NCI-H128 (cell line): ENCODE measurements around the gene SMARCAL1.
"Not testable (repeated sequence)": the region's sequence is repeated elsewhere in the genome, so short reads cannot be mapped to it uniquely, and the experiment has no call there.

Source experiments
- DNase-seq: peaks from one replicate; lab custom pipeline; 2025; ENCODE audit not compliant: unreplicated experiment; lab: John Stamatoyannopoulos, UW

Gene SMARCAL1

DNA sequence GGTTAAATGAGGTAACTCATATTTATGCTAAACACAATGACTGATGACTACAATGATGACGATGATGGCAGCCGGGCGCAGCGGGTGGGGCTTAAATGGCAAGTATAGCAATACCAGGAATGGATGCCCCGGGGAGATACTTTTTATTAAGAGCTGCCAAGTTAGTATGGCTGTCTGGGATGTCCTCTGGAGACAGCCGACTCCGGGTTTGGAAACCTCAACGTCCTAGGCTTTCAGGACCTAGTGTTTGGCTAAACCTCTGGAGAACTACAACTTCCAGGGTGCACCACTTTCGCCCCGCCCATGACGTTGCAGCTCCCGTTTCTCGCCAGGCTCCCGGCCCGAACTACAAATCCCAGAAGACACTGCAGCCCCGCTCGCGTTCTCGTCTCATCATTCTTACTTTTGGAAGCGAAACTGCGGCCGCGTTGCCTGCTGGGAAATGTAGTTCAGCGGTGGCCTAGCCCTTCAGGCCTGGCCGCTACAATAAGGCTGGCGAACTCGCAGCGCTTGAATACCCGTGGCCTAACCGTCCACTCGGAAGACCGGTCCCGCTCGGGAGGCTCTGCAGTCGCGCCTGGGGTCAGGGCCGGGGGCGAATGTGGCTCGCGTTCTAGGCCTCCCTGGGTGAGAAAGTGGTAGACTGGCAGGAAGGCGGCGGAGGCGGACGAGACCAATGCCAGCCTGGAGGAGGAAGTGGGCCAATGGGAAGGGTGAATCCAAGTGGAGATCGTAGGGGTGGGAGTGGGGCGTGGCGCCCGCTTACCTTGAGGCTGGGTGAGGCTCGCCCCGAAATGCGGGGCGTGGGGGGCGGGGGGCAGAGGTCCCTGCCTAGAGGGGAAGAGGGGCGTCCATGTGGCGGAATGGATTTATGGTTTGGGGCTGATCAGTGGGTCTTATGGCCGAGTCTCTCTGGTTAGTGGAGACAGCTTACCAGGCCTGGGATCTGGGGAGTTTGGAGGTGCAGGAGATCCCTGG lies at the start of gene SMARCAL1:
TSS of gene SMARCAL1 (plus strand) at position 463 of the 978 bp plus-strand sequence. CDS start 2,221 bp downstream, outside the sequence.
- peak; percentile 90 for DNase-seq

DNA sequence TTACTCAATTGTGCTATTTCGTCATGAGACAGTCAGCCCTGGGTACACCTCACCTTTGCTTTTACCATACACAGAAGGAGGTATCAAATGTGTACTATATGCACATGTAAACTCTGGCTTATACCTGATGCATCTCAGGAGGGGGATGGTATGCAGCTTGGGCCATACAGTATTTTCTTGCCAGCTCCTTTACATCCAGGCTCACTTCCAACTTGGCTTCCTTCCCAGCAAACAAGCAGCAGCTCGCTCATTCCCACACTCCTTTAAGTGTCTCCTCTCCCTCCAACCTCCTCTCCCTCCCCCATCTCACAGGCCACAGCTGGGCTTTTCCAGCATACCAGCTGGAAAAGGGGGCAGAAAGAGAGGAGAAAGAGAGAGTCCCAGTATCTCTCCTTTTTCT lies 49.6 kb upstream of the SMARCAL1 start:
- DNase-seq, result no peak

DNA sequence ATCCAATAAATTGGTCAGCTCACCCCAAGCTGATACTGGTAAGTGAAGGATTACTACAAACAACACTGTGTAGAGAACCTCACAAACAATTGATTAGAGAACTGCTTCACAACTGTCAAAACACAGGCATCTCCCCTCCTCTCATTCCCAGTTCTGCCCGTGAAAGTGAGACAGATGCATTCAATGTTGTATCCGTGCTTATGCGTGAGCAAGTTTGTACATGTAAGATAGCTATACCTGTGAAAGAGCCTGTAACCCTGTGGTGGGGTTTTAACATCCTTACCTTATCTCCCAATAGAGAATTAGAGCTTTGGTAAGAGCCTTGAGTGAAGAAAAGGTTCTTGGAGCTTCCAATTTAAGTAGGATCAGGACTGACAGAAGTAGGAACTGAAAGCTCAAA lies 49.1 kb upstream of the SMARCAL1 start:
- no peak for DNase-seq

DNA sequence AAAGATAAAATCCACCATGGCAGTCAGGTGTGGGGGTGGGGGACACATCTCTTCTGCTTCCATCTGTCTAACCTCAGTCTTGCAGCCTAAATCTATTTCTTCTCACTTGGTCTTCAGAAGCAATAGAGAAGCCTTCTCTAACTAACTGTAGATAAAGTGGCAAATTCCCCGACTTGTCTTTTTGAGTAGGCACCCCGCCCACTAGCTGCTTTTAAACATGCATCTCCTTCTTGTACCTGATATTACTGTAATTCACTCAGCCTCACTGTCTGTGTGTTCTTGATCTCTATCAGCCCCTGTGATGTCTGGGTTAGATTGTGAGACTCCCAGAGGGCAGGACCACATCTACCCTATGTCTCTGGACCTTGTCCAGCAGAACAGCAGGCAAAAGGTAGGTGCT lies 46.8 kb upstream of the SMARCAL1 start:
- no peak for DNase-seq

DNA sequence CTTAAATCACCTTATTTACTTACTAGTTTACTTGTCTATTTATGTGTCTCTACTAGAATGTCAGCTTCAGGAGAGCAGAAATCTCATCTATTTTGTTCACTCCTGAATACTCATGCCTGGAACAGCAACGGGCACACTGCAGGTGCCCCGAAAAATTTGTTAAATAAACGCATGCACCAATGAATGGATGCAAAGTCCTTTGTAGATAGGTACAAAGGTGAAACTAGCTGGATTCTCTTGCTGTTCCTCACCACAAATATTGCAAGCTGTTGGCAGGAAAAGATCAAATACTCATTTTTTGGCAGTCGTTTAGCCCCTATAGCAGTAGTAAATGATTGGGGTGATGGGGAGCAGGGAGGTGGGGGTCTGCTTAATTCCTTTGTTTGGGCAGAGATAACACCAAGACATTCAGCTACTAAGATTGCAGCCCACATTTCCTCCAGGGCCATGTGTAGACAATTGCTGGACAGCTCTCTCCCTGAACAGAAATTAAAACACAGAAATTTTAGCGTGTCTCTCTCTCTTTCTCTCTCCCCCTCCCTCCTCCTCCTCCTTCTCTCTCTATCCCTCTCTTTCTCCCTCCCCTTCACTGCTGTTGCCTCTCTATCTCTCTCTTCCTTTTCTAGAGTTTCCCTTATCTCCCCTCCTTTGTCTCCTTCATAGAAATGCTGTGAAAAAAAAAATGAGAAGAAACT lies 45.4 kb upstream of the SMARCAL1 start:
- no peak for DNase-seq

DNA sequence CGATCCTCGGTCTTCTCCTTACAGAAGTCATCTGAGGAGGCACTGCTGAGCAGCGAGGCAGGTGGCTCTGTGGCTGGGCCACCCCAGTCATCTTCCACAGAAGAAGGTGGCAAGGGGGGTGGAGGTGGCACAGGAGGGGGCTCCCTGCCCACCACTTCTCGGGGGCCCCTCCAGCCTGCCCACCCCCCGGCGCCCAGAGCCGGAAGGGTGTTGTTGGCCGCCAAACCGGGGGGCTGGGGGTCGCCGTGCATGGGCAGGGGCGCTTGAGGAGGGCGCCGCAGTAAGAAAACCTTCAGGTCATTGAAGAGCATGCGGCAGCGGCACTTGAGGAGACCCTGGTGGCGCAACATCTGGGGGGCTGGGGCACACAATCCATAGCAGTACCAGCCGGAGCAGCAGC lies 42.5 kb upstream of the SMARCAL1 start:
- no peak for DNase-seq

DNA sequence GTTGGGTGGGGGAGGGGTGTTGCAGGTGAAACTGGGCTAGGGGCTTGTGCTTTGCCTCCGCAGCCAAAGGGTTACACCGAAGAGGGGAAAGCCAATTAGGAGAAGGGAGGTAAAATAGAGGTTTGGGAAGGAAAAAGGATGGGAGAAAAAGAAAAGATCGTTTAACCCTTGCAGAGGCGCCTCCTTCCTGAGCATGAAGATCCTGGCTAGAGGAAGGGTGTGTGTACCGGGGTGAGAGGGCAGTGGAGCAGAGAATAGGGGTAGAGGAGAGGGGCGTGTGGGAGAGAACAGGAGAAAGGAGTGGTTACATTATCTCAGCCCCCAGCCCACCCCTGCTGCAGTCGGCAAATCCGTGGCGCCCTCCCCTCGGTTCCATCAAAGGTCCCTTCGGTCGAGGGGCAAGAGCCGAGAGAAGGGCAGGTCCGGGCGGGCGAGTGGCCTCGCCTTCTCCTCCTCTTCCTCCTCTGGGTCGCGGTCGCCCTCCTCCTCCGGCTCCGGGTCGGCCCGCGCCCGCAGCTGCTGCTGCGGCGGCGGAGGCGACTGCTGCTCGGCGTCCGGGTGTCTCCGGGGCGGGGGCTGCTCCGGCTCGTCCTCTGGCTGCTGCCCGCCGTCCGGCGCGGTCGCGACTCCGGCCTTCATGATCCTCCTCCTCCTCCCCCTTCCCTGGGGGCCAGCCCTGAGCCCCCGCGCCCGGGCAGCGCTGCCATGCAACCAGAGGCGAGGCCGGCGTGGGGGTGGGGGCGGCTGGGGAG lies 41.1 kb upstream of the SMARCAL1 start:
- DNase-seq, result no peak

DNA sequence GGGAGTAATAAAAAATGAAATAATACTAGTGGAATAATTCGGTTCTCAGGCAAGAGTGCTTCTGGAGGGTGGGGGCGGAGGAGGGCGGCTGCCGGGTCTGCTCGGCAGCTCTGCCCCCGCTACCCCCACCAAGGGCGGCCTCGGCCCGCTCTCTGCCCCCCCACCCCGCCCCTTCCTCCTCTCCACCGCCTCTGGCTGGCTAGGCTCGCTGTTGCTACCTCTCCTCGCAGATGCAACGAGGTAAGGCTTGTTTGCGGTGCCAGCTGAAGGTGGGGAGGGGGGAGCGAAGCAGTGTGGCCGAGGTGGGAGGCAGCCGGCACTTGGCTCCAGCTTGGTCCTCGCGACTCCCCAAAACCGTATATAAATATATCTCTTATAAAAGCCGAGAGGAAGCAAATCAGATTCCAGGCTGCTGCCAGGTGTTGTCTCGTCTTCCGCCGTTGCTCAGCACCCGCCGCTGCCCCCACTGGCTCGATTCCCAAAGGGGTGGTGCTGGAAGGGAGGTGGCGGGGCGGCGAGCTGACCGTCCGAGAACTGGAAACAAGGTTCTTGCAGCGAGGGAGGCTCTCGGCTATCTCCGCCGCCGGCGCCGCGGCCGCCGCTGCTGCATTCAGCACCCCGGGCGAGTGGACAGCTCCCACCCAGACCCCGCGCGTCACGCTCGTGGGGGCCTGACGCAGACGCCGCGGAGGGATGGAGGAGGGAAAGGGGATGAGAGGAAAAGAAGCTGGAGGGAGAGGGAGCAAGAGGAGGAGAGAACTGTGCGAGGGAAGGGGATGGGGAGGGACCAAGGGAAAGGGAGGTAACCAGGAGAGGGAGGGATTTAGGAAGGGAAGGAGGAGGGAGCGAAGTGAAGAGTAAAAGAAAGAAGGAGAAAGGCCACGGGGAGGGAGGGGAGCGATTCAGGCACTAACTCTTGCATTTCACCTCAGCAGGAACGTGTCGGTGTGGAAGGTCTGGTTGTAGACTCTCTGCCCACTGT lies 40.3 kb upstream of the SMARCAL1 start, which contains the start of gene MARCHF4:
TSS of gene MARCHF4 (minus strand) at position 763 of the 982 bp plus-strand sequence. CDS start 2,223 bp downstream, outside the sequence.
- DNase-seq, result peak; percentile 38

DNA sequence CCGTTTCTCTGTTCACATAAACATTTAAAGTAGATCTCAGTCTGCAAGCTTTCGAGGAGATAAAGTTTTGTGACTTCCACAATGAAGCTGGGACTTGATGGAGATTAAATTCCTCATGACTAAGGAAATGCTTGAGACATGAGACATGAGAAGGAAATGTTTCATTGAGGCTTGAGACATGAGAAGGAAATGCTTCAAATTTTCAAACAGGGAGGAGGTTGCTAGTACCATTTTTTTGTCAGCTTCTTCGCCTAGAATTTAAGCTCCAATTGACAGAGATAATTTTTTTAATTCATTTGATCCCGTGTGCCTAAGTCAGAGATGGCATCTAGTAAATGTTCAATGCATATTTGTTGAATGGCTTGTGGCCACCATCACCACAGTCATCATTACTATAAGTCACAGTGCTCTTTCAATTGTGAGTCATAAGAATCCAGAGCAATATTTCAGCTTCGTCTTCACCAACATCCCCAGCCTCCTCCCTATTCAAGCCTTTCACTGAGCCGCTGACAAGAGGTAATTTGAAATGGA lies 39.5 kb upstream of the SMARCAL1 start:
- no peak for DNase-seq

DNA sequence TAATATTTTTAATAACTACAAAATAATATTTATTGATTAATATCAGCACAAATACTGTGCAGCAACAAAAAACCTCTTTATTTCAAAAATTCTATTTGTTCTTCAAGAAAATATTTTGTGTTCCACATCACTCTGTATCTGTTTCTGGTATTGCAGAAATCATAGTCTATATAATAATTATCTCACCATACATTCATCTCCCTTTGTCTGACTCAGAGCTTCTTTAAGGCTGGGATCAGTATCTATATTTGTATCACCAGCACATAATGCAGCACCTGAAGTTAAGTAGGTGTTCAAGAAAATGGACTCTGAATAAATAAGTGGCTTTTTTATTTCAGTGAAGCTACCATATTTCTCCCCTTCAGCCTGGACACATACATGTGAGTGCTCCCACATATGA lies 38.4 kb upstream of the SMARCAL1 start:
- DNase-seq, result no peak

DNA sequence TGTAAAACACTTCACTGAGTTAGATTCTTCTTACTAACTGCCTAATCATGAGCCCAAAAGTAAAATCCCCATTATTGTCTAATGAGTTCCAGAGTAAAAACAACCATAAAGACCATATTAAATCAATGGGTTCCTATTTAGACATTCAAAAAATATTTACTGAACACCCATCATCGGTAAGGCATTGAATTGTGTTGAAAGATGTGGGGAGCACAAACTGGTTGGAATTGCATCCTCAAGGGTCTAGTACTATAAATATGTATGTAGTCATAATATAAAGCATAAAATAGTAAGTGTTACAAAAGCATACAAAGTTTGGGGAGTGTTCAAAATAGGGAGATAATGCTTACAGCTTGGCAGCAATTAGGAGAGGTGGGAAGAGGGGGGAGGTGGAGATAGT lies 37.0 kb upstream of the SMARCAL1 start:
- DNase-seq, result no peak

DNA sequence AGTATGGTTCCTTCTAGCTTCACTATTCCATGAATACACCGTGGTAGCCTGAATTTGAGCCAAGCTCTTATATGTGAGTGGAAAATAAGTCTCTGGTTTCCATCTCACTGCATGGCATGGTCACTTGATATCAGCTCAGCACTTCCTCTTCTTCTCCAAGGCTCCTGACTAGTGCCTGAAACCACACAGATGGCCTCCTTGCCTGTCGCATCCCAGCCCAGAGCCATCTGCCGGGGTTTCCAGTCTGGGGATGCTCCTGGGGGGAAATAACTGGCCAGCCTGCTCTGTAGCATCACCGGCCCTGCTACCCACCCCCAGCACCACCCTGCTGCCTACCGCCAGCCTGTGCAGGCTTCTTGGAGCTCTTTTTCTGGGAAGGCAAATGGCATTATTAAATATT lies 32.3 kb upstream of the SMARCAL1 start:
- no peak for DNase-seq

DNA sequence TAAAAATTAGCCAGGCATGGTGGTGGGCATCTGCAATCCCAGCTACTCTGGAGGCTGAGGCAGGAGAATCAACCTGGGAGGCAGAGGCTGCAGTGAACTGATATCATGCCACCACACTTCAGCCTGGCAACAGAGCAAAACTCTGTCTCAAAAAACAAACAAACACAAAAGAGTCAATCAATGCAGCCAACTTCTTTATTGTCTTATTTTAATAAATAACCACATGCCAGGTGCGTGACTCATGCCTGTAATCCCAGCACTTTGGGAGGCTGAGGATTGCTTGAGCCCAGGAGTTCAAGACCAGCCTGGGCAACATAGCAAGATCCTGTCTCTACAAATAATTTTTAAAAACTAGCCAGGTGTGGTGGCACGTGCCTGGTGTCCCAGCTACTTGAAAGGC lies 27.9 kb upstream of the SMARCAL1 start:
- not testable (repeated sequence) for DNase-seq

DNA sequence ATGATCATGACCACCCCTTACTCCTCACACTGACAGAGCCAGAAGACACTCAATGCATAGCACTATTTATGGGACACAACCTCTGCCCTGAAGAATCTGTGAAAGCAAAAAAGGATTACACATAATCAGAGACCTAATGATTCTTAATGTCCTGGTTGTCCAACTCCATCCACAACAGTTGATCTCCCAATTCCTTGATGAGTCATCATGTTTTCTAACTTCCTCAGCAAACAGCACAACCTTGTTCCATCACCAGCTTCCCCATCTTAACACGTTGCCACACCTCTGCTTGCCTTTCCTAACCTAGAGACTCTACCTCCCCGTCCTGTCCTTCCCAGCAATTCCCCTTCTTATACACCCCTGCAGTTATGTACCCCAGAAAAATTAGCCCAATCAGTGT lies 26.8 kb upstream of the SMARCAL1 start:
- DNase-seq, result no peak

DNA sequence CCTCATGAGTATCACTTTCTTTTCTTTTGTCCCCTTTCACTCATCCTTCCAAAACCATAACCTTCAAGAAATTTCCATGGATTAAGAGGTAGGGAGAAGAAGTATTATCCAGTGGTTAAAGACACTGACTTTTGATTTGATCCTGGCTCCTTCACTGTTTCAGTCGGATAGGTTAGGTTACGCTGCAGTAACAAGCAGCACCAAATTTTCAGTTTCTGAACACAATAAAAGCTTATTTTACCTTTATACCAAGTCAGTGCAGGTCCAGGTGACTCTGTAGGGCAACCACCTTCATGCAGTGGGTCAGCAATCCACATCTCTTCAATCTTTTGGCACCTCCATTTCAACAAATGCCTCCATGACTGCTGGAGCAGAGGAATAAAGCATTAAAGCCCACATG lies 25.0 kb upstream of the SMARCAL1 start:
- no peak for DNase-seq

DNA sequence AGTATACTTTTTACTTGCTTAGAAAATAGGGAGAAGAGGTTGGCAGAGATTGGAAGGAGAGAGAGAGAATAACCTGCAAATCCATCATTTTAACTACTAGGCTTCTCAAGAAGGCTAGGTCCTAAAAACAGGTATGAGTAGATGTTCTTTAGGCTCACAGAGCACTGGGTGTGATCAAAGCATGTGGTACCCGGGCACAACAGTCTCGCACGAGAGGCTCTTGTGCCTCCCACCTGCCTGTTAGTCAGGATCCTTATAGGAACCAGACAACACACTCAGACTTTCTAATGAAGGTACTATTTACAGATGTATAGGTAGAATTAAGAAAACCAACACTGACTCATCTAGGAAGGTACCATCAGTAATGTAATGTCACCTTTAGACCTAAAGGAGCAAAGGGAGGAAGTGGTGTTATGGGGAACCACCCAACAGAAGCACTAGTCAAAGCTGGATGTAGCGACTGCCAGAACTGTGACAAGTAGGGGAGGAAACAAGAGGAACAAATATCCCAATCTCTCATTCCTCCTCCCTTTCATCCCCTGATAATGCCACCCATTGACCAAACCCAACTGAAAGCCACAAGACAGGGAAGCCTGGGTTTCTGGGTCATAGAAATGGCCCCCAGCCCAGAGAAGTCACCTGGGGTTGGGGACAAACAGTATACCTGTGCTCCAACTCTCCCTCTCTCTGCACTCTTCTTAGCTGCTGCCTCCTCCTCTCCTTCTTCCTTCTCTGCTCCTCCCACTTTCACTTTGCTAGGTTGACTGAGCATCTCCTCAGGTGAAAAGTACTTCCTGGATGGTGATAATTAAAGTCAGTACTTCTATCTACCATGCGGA lies 24.0 kb upstream of the SMARCAL1 start:
- no peak for DNase-seq

DNA sequence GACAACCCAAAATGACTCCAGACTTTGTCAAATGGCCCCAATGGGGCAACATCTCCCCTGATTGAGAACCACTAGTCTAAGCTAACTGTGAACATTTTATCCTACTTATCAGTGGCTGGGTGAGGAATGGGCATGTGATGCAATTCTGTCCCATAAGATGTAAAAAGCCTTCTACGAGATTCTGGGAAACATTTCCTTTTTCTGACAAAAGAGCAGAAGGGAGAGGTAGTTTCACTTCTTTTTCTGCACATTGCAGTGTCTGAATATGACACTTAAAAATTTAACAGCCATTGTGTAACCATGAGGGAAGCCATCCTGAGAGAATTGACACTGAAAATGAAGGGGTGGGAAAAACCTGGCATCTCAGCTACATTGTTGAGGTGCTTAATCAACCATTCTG lies 22.7 kb upstream of the SMARCAL1 start:
- DNase-seq, result no peak

DNA sequence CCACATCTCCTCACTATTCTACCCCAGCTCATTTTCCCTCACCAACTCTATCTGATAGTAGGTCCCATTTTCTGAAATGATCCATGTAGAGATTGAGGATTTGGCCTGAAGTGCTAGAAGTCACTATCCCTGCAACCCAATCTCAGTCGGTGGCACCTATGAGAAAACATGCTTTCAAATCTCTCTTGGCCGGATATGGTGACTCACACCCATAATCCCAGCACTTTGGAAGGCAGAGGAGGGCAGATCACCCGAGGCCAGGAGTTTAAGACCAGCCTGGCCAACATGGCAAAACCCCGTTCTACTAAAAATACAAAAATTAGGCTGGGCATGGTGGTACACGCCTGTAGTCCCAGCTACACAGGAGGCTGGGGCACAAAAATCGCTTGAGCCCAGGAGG lies 20.9 kb upstream of the SMARCAL1 start:
- DNase-seq, result no peak

DNA sequence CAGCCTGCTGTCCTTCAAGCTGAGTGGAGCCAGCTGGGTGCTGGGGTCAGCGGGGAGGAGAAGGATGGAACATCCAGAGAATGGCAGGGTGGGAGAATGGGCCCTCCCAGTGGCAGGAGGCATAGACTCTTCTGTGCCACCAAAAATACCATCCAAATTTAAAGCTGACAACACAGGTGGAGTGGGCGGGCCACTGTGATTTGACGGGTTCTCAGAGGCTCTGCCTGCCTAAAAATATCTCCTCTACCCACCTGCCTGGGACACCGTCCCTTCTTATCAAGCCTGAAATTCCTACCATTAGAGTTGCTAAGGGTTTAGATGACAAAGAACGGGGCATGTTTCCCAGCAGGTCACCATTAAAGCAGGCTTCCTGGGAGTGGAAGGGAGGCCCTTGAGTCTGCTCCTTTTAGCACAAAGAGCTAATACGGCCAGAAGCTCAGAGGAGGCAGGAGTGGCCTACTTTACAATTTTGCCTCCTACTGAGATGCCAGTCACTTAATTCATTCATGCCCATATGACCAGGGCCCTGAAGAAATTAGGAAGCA lies 20.2 kb upstream of the SMARCAL1 start:
- DNase-seq, result peak; percentile 30
